H1 (cell line): Measurements from ENCODE around the gene SLC15A3. TPM values are rescaled to one million over a fixed set of nuclear protein-coding genes. Genes with fewer than 3 reads are reported as not detected.

Source experiments
- BCL11A ChIP-seq, 2 experiments: IDR thresholded peaks; one replicate each; pipeline ENCODE4 v1.6.1; 2011; ENCODE audit warnings: low read depth in 2 of 2, low read length in 2 of 2, mild to moderate bottlenecking in 2 of 2
- GABPA ChIP-seq: IDR thresholded peaks from 2 replicates; pipeline ENCODE4 v1.6.1; 2011; ENCODE audit warnings: mild to moderate bottlenecking, low read length, moderate library complexity, borderline replicate concordance; ENCODE audit not compliant: insufficient read depth
- HDAC6 ChIP-seq: IDR thresholded peaks from one replicate; pipeline ENCODE4 v1.7.1; 2012; ENCODE audit warnings: low read depth, mild to moderate bottlenecking, inconsistent platforms, low read length, moderate library complexity
- JUN ChIP-seq: IDR thresholded peaks from 2 replicates; pipeline ENCODE4 v1.6.1; 2011; ENCODE audit warnings: low read depth, mild to moderate bottlenecking, improper control_type of control experiment, low read length
- KDM4A ChIP-seq: IDR thresholded peaks from one replicate; pipeline ENCODE4 v1.7.1; 2012; ENCODE audit warnings: low read depth, mild to moderate bottlenecking, moderate library complexity, low read length, inconsistent platforms; ENCODE audit not compliant: severe bottlenecking
- PHF8 ChIP-seq: fragments of 200-600 bp; sonication (generic); conservative IDR thresholded peaks from 2 replicates; pipeline ENCODE4 v1.7.1; 2012; ENCODE audit warnings: low read depth, mild to moderate bottlenecking, inconsistent platforms, low read length, moderate library complexity
- POLR2AphosphoS5 ChIP-seq: IDR thresholded peaks from 2 replicates; pipeline ENCODE4 v1.6.1; 2011; ENCODE audit warnings: low read depth, low read length
- RNF2 ChIP-seq: fragments of 200-900, 300-1000 bp; sonication (generic); IDR thresholded peaks from 2 replicates; pipeline ENCODE4 v1.7.1; 2016; ENCODE audit warnings: borderline replicate concordance, low read depth, mild to moderate bottlenecking, antibody characterized with exemption, low read length; ENCODE audit not compliant: poor library complexity, severe bottlenecking; ENCODE audit errors: missing control alignments
- TBP ChIP-seq: IDR thresholded peaks from 2 replicates; pipeline ENCODE4 v1.6.1; 2011; ENCODE audit warnings: low read depth, low read length, improper control_type of control experiment
- polyA plus RNA-seq, 7 experiments: library from polyadenylated mRNA; depleted of rRNA in 3 of 7; stranded (reverse) in 5 of 7; unstranded in 2 of 7; fragments of >200 nt in 5 of 7; fragments of 200-250 nt in 2 of 7; gene quantifications; 1 replicate in 5 of 7; 2 replicates in 1 of 7; 4 replicates in 1 of 7; pipeline versions ENCODE4 v1.2.1 to v1.2.3, GENCODE V29; 2011 to 2013; ENCODE audit warnings: missing spikeins in 2 of 7, mixed read lengths in 2 of 7
- total RNA-seq: library from RNA; stranded (reverse); fragmentation: NEBNext Ultra II Directional; extraction: Animal tissue kit (Norgen Biotek cat#: 25700); gene quantifications from 2 replicates; pipeline ENCODE4 v1.2.1, GENCODE V29; 2021

Gene SLC15A3
- total and polyA plus RNA-seq, 2 of the 8 experiments (the other 6 are each of a cell fraction or from before 2014, with no cell fraction given), result 25.8 to 31.0 TPM

- no peak for TF ChIP-seq RNF2
- TF ChIP-seq HDAC6, result no peak
- TF ChIP-seq POLR2AphosphoS5, result no peak
- no peak for TF ChIP-seq BCL11A (IDR thresholded peaks at IDR 0.05; ENCODE audit: low read depth in 2 of 2, low read length in 2 of 2)
- no peak for TF ChIP-seq TBP
- TF ChIP-seq PHF8, result no peak
- no peak for TF ChIP-seq KDM4A
- TF ChIP-seq JUN, result no peak
- TF ChIP-seq GABPA, result no peak
Measured at GRCh38 chr11:60972182-60973030, 20.4 kb upstream of the SLC15A3 start (continued).
